GM20000 (cell line): Measurements from ENCODE around the gene TGFBRAP1.

Experiments
- DNase-seq: peaks from one replicate; pipeline ENCODE4 v3.0.0; 2012; ENCODE audit warnings: low spot score
- CTCF ChIP-seq: IDR thresholded peaks from 2 replicates; pipeline ENCODE4 v1.5.1; 2012; ENCODE audit warnings: mild to moderate bottlenecking, control low read depth; ENCODE audit errors: extremely low read depth, missing control alignments

The TGFBRAP1 gene

GRCh38 chr2:105296017-105296611, 33.4 kb downstream of the TGFBRAP1 start:
- TF ChIP-seq CTCF = no peak
- DNase-seq = no peak

GRCh38 chr2:105294844-105295481, 34.6 kb downstream of the TGFBRAP1 start:
- peak; percentile 52 for DNase-seq
- TF ChIP-seq CTCF = peak; percentile 58

GRCh38 chr2:105294046-105294445, 35.5 kb downstream of the TGFBRAP1 start:
- DNase-seq = no peak
- TF ChIP-seq CTCF = no peak

- DNase-seq = no peak
Observed at GRCh38 chr2:105291981-105292380, 37.6 kb downstream of the TGFBRAP1 start.

GRCh38 chr2:105290981-105291660, 38.4 kb downstream of the TGFBRAP1 start:
- TF ChIP-seq CTCF = no peak
- no peak for DNase-seq

More at GRCh38 chr2:105291981-105292380, 37.6 kb downstream of the TGFBRAP1 start:
- no peak for TF ChIP-seq CTCF

- no peak for DNase-seq
- no peak for TF ChIP-seq CTCF
Observed at GRCh38 chr2:105288133-105288532, 41.4 kb downstream of the TGFBRAP1 start.

- peak; percentile 33 for DNase-seq
Observed at GRCh38 chr2:105287692-105288091, 41.8 kb downstream of the TGFBRAP1 start.

More at GRCh38 chr2:105287692-105288091, 41.8 kb downstream of the TGFBRAP1 start:
- peak; percentile 34 for TF ChIP-seq CTCF
